Type B pancreatic cell (in vitro differentiated cells): Measurements from ENCODE around the gene DGKI. TPM values are rescaled to one million over a fixed set of nuclear protein-coding genes. Genes with fewer than 3 reads are reported as not detected.

Source experiments
- DNase-seq: peaks from one replicate; pipeline ENCODE4 v3.0.0; 2021; ENCODE audit warnings: mixed read lengths; ENCODE audit not compliant: unreplicated experiment; ENCODE audit errors: extremely low spot score
- H3K27ac Mint-ChIP-seq: 2 replicates; pipeline ENCODE4 v1.8.0; 2021; ENCODE audit warnings: mild to moderate bottlenecking, mixed read lengths
- H3K27me3 Mint-ChIP-seq: 2 replicates; pipeline ENCODE4 v1.8.0; 2021; ENCODE audit warnings: mixed read lengths
- H3K36me3 Mint-ChIP-seq: 2 replicates; pipeline ENCODE4 v1.8.0; 2021; ENCODE audit warnings: mixed read lengths
- H3K4me1 Mint-ChIP-seq: one replicate; pipeline ENCODE4 v1.8.0; 2021; ENCODE audit warnings: mixed read lengths; ENCODE audit not compliant: unreplicated experiment
- H3K4me3 Mint-ChIP-seq: 2 replicates; pipeline ENCODE4 v1.8.0; 2021; ENCODE audit warnings: mild to moderate bottlenecking, mixed read lengths
- H3K9me3 Mint-ChIP-seq: 2 replicates; pipeline ENCODE4 v1.8.0; 2021; ENCODE audit warnings: mixed read lengths
- total RNA-seq: library from RNA; stranded (reverse); gene quantifications from 2 replicates; pipeline ENCODE4 v1.2.1, GENCODE V29; 2021; ENCODE audit warnings: low replicate concordance
- TF ChIP-seq, protein P1 (sequence below): fragments of 200-600 bp; sonication (generic); conservative IDR thresholded peaks from 2 replicates; pipeline ENCODE4 v1.5.0; 2021; ENCODE audit warnings: antibody characterized with exemption, mild to moderate bottlenecking

DGKI gene
- total RNA-seq, 1 donor from 2014 or later: 2.8 TPM

DNA sequence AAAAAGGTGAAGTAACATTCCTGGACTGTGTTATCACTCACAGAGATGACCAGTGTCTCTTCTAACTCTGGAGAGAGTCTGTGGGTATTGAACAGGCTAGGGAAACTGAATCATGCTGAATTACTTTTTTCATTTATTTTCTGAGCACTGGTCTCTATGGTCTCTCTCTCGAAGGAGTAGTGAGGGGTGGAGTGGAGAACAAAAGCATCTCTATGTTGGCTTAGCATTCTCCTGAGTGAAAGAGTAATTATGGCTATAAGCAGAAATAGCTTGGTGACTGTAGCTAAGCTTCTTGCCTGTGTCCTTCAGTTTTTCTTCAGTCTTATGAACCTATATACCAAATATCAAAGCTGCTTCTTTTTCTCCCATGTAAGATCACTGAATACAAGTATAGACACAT lies 438.6 kb downstream of the DGKI start:
- Mint-ChIP-seq H3K4me3 (no peak overlapping the region), H3K27ac (no peak overlapping the region), H3K9me3 (no peaks in the 10 kb centered on the region), H3K4me1 (peaks cover 8% of the 10 kb centered on the region), H3K36me3 (no peaks in the 10 kb centered on the region), H3K27me3 (no peaks in the 10 kb centered on the region)
- TF ChIP-seq, protein P1, sequence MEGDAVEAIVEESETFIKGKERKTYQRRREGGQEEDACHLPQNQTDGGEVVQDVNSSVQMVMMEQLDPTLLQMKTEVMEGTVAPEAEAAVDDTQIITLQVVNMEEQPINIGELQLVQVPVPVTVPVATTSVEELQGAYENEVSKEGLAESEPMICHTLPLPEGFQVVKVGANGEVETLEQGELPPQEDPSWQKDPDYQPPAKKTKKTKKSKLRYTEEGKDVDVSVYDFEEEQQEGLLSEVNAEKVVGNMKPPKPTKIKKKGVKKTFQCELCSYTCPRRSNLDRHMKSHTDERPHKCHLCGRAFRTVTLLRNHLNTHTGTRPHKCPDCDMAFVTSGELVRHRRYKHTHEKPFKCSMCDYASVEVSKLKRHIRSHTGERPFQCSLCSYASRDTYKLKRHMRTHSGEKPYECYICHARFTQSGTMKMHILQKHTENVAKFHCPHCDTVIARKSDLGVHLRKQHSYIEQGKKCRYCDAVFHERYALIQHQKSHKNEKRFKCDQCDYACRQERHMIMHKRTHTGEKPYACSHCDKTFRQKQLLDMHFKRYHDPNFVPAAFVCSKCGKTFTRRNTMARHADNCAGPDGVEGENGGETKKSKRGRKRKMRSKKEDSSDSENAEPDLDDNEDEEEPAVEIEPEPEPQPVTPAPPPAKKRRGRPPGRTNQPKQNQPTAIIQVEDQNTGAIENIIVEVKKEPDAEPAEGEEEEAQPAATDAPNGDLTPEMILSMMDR: no peak
- DNase-seq: no peak

DNA sequence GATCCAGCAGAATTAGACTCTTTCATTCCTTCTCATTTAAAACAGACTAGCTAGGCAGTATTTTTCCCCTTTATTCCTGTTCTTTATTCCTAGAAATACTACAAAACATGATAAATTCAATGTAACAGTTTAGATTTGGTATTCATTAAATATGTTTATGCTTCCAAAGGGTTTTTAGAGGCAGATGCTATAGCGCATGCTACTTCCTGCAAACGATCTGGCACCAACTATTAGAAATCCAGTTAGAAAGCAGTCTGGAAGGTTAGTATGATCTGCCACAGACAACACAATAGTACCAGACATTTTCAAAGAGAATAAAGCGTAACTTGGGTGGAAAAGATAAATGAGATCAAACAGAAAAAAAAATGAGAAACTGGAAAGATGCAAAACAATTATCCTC lies 439.7 kb downstream of the DGKI start:
- Mint-ChIP-seq H3K36me3 (no peaks in the 10 kb centered on the region), H3K9me3 (no peaks in the 10 kb centered on the region), H3K4me1 (peaks cover 8% of the 10 kb centered on the region), H3K27ac (no peak overlapping the region), H3K27me3 (no peaks in the 10 kb centered on the region), H3K4me3 (no peak overlapping the region)
- TF ChIP-seq, protein P1: no peak
- DNase-seq: no peak

GRCh38 chr7:137404660-137405317 lies 442.0 kb downstream of the DGKI start:
- H3K36me3 Mint-ChIP-seq: no peaks in the 10 kb centered on the region
- H3K27me3 Mint-ChIP-seq: no peaks in the 10 kb centered on the region
- H3K9me3 Mint-ChIP-seq: no peaks in the 10 kb centered on the region
- no peak for DNase-seq
- H3K4me3 Mint-ChIP-seq: no peak overlapping the region
- peaks cover 13% of the 10 kb centered on the region for H3K4me1 Mint-ChIP-seq
- TF ChIP-seq, protein P1: no peak
- no peak overlapping the region for H3K27ac Mint-ChIP-seq

GRCh38 chr7:137403353-137403695 lies 443.4 kb downstream of the DGKI start:
- no peak for DNase-seq
- H3K4me3 Mint-ChIP-seq: no peak overlapping the region
- no peak overlapping the region for H3K27ac Mint-ChIP-seq

DNA sequence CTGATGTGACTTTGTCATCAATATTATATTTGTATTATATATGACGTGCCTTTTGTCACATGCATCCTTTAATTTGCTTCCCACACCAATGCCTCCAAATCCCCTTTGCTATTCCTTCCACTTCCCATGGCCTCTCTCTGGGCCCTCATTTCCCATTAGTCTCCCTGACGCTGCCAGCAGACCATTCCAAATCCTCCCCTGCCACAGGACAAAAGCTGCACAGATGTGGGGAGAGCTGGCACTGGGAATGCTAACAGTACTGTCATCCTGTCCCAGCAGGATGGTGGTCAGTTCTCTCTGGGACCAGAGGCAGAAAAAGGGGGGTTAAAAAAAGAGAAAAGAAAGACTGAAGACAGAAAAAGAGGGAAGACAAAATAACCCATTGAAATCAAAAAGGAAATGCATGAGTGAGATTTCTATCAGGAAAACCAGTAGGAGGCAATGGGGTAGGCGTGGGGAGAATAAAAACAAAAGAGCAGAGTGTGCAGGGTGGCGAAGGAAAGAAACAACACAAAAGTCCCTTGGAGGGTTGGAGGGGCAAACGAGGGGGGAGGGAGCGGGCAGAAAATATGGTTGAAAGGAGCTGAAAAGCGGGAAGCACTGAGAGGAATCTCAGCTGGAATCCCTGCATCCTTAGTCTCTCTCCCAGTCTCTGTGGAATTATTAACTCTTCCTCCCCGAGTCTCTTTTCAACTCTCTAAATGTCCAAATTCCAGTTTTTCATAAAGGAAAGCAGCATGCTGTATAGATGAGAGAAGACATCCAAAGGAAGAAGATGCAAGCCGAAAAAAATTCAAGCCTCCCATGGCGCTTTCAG lies 444.0 kb downstream of the DGKI start:
- no peak for DNase-seq
- peaks cover 9% of the 10 kb centered on the region for H3K4me1 Mint-ChIP-seq
- H3K4me3 Mint-ChIP-seq: no peak overlapping the region
- H3K27ac Mint-ChIP-seq: no peak overlapping the region
- no peaks in the 10 kb centered on the region for H3K9me3 Mint-ChIP-seq
- TF ChIP-seq, protein P1: no peak
- no peaks in the 10 kb centered on the region for H3K27me3 Mint-ChIP-seq
- H3K36me3 Mint-ChIP-seq: no peaks in the 10 kb centered on the region

More at GRCh38 chr7:137403353-137403695, 443.4 kb downstream of the DGKI start:
- no peaks in the 10 kb centered on the region for H3K27me3 Mint-ChIP-seq
- TF ChIP-seq, protein P1: no peak
- no peaks in the 10 kb centered on the region for H3K9me3 Mint-ChIP-seq
- peaks cover 11% of the 10 kb centered on the region for H3K4me1 Mint-ChIP-seq
- no peaks in the 10 kb centered on the region for H3K36me3 Mint-ChIP-seq
